Choroid plexus epithelial cell (primary cell): ENCODE results near the gene SHISAL1.

Experiments
- DNase-seq: peaks from one replicate; pipeline ENCODE4 v3.0.0-alpha.2; 2010; ENCODE audit warnings: low read depth
- H3K4me3 ChIP-seq: 2 replicates; pipeline ENCODE4 v1.5.1; 2011; ENCODE audit warnings: low read depth, mild to moderate bottlenecking, control low read depth, low read length, moderate library complexity
- TF ChIP-seq, protein P1 (sequence below): conservative IDR thresholded peaks from 2 replicates; pipeline ENCODE4 v1.5.1; 2011; ENCODE audit warnings: low read depth, mild to moderate bottlenecking, control low read depth, inconsistent platforms, low read length, moderate library complexity

SHISAL1 gene

GRCh38 chr22:44338177-44338810, 25.5 kb upstream of the SHISAL1 start:
- no peak overlapping the region for H3K4me3 ChIP-seq
- no peak for DNase-seq
- TF ChIP-seq, protein P1, sequence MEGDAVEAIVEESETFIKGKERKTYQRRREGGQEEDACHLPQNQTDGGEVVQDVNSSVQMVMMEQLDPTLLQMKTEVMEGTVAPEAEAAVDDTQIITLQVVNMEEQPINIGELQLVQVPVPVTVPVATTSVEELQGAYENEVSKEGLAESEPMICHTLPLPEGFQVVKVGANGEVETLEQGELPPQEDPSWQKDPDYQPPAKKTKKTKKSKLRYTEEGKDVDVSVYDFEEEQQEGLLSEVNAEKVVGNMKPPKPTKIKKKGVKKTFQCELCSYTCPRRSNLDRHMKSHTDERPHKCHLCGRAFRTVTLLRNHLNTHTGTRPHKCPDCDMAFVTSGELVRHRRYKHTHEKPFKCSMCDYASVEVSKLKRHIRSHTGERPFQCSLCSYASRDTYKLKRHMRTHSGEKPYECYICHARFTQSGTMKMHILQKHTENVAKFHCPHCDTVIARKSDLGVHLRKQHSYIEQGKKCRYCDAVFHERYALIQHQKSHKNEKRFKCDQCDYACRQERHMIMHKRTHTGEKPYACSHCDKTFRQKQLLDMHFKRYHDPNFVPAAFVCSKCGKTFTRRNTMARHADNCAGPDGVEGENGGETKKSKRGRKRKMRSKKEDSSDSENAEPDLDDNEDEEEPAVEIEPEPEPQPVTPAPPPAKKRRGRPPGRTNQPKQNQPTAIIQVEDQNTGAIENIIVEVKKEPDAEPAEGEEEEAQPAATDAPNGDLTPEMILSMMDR, result no peak

GRCh38 chr22:44337678-44338004, 24.9 kb upstream of the SHISAL1 start:
- DNase-seq, result peak; percentile 65
- TF ChIP-seq, protein P1, result no peak
- no peak overlapping the region for H3K4me3 ChIP-seq

DNA sequence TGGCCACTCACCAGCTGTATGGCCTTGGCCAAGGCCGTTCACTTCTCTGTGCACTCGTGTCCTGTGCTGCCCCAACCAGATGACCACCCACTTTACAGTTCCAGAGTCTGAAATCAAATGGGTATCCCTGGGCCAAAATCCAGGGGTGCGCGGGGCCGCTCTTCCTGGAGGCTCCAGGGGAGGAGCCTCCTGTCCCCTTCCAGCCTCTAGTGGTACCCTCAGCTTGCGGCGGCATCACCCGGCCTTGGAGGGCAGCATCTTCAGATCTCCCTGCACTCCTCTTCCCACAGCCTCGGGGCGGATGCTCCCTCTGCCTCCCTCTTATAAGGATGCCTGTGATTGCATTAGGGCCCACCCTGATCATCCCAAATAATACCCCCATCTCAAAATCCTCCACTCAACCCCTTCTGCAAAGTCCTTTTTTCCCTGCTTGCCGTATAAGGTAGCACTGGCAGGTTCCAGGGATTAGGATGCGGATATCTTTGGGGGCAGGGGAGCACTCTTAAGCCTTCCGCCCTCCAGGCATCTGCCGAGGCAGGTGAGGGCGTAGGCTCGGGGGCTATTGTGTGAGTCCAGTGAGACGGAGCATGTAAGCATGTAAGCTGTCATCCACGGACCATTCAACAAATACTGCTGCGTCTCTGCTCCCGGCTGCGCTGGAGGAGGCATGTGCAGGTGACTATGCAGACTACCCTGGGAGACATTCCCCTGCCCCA, 24.4 kb upstream of the SHISAL1 start:
- DNase-seq, result no peak
- TF ChIP-seq, protein P1, result no peak
- no peak overlapping the region for H3K4me3 ChIP-seq

DNA sequence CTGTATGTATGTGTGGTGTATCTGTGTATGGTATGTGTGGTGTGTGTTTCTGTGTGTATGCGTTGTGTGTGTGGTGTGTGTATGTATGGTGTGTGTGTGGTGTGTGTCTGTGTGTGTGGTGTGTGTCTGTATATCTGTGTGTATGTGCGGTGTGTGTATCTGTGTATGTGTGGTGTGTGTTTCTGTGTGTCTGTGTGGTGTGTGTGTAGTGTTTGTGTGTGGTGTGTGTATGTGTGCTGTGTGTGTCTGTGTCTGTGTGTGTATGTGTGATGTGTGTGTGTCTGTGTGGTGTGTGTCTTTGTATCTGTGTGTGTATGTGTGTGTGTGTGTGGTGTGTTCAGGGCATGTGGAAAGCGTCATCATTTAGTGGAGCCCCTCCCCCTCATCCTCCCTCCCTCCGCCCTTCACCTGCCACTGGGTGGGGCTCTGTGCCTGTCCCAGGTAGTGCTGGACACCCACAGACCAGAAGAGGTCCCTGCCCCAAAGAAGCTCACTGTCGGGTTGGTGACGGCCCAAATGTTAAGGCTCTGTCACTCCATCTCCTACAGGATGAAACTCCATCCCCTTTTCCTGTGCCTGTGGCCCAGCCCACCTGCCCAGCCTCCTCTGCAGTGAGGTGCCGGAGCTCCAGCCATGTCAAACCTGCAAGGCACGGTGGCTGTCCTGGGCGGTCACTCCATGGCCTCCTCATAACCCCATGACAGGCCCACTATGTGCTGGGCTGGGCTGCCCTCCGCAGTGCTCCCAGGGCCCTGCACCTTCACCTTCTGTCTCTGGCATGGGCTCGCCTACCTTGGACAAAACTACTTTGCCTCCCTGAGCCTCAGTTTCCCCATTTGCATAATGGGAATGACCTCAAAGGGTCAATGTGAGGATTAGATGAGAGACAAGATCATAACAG, 23.4 kb upstream of the SHISAL1 start:
- TF ChIP-seq, protein P1, result no peak
- no peak overlapping the region for H3K4me3 ChIP-seq
- DNase-seq, result no peak

GRCh38 chr22:44335066-44335839, 22.5 kb upstream of the SHISAL1 start:
- TF ChIP-seq, protein P1, result no peak

DNA sequence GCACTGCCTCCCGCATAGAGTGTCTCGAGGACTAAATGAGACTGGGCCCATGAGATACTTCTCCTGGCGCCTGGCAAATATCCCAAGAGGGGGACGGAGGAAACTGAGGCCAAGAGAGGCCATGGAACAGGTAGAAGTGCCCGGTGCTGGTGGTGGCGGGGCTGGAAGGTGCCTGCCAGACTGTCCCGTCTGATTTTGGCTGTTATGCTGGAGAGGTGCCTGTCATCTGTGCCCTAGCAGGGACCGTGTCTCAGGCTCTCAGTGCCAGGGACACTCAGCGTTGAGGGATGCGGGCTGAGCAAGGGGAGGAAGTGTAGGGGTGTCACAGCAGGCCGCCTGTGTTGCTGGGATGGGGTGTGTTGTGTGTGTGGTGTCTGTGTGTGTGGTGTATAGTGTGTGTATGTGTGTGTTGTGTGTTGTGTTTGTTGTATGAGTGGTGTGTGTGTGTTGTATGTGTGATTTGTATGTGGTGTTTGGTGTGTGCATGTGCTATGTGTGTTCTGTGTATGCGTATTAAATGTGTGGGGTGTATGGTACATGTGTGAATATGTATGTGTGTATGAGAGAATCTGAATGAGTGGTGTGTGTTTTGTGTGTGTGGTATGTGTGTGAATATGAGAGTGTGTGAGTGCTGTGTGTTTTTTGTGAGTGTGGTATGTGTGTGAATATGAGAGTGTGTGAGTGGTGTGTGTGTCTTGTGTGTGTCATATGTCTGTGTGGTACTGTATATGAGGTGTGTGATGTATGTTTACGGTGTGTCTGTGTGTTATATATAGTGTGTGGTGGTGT, 21.3 kb upstream of the SHISAL1 start:
- TF ChIP-seq, protein P1, result no peak
- H3K4me3 ChIP-seq, result no peak overlapping the region
- DNase-seq, result no peak

More at GRCh38 chr22:44335066-44335839, 22.5 kb upstream of the SHISAL1 start:
- no peak overlapping the region for H3K4me3 ChIP-seq
- no peak for DNase-seq
